K562 (cell line): ENCODE results near the gene EFHC1. TPM values are rescaled to one million over a fixed set of nuclear protein-coding genes. Genes with fewer than 3 reads are reported as not detected.

Source experiments
- ATF1 ChIP-seq, 2 experiments: fragments of 450-650 bp in 1 of 2; IDR thresholded peaks; 2 replicates each; pipeline ENCODE4 v1.6.1; 2016; ENCODE audit warnings: missing compliant biosample characterization in 1 of 2, missing genetic modification characterization in 1 of 2
- BRD9 ChIP-seq: fragments of 450-650 bp; IDR thresholded peaks from 2 replicates; pipeline ENCODE4 v1.6.1; 2018; ENCODE audit warnings: low read depth; ENCODE audit not compliant: partially characterized antibody
- BRF1 ChIP-seq: IDR thresholded peaks from 3 replicates; pipeline ENCODE4 v1.6.1; 2011; ENCODE audit warnings: borderline replicate concordance, mild to moderate bottlenecking; ENCODE audit not compliant: insufficient read length; ENCODE audit errors: extremely low read depth
- CREB5 ChIP-seq: fragments of 250-450 bp; sonication (Bioruptor Pico); IDR thresholded peaks from 2 replicates; pipeline ENCODE4 v1.5.0; 2020; ENCODE audit warnings: mild to moderate bottlenecking
- FOXA3 ChIP-seq, 2 experiments: fragments of 450-650 bp in 1 of 2; sonication (generic) in 1 of 2; formaldehyde crosslinking; IDR thresholded peaks in 1 of 2; conservative IDR thresholded peaks in 1 of 2; 2 replicates each; pipeline versions ENCODE4 v1.4.0 to v1.8.0; 2020 to 2022; ENCODE audit warnings: mild to moderate bottlenecking in 2 of 2, missing genetic modification reagents in 1 of 2
- FOXK2 ChIP-seq, 2 experiments: fragments of 450-650 bp; IDR thresholded peaks in 1 of 2; conservative IDR thresholded peaks in 1 of 2; 2 replicates each; pipeline ENCODE4 v1.6.1; 2016; ENCODE audit warnings: low read depth in 2 of 2, mild to moderate bottlenecking in 1 of 2
- MAFK ChIP-seq: IDR thresholded peaks from 2 replicates; pipeline ENCODE4 v1.6.1; 2011; ENCODE audit warnings: low read length, improper control_type of control experiment
- NCOA2 ChIP-seq, 2 experiments: fragments of 450-650 bp; IDR thresholded peaks; 2 replicates each; pipeline ENCODE4 v1.6.1; 2018; ENCODE audit warnings: mild to moderate bottlenecking in 2 of 2, moderate library complexity in 1 of 2; ENCODE audit not compliant: partially characterized antibody in 2 of 2
- NONO ChIP-seq, 2 experiments: fragments of 200-400 bp in 1 of 2; fragments of 450-650 bp in 1 of 2; formaldehyde crosslinking in 1 of 2; IDR thresholded peaks; 2 replicates each; pipeline ENCODE4 v1.6.1; 2017; ENCODE audit warnings: low read depth in 2 of 2, mild to moderate bottlenecking in 2 of 2, moderate library complexity in 2 of 2, low read length in 1 of 2
- PCBP1 ChIP-seq: fragments of 200-400 bp; formaldehyde crosslinking; IDR thresholded peaks from 2 replicates; pipeline ENCODE4 v1.6.1; 2018; ENCODE audit warnings: mild to moderate bottlenecking, low read depth, low read length; ENCODE audit not compliant: poor library complexity, severe bottlenecking
- PRDM10 ChIP-seq: fragments of 450-650 bp; IDR thresholded peaks from 2 replicates; pipeline ENCODE4 v1.6.1; 2018; ENCODE audit not compliant: partially characterized antibody
- SMAD1 ChIP-seq: fragments of 150-350 bp; IDR thresholded peaks from 2 replicates; pipeline ENCODE4 v1.6.1; 2014; ENCODE audit warnings: low read length, low read depth; ENCODE audit not compliant: partially characterized antibody
- SMAD4 ChIP-seq: fragments of 250-450 bp; sonication (Bioruptor Pico); conservative IDR thresholded peaks from 2 replicates; pipeline ENCODE4 v1.8.0; 2021; ENCODE audit warnings: inconsistent platforms, mild to moderate bottlenecking, moderate library complexity
- TAF9B ChIP-seq: fragments of 450-650 bp; IDR thresholded peaks from 2 replicates; pipeline ENCODE4 v1.6.1; 2018; ENCODE audit warnings: mild to moderate bottlenecking; ENCODE audit not compliant: partially characterized antibody
- THRA ChIP-seq: fragments of 450-650 bp; IDR thresholded peaks from 2 replicates; pipeline ENCODE4 v1.6.1; 2017; ENCODE audit warnings: mild to moderate bottlenecking, moderate library complexity
- TOE1 ChIP-seq, 2 experiments: fragments of 450-650 bp in 1 of 2; sonication (generic) in 1 of 2; formaldehyde crosslinking in 1 of 2; IDR thresholded peaks; 2 replicates each; pipeline versions ENCODE4 v1.7.1 to v1.8.0; 2016 to 2022; ENCODE audit warnings: borderline replicate concordance in 2 of 2, mild to moderate bottlenecking in 2 of 2, antibody characterized with exemption in 1 of 2, inconsistent platforms in 1 of 2, low read depth in 1 of 2, missing genetic modification reagents in 1 of 2, moderate library complexity in 1 of 2
- ZFPM2 ChIP-seq: fragments of 250-450 bp; sonication (Bioruptor Pico); IDR thresholded peaks from 2 replicates; pipeline ENCODE4 v1.5.1; 2022; ENCODE audit warnings: mild to moderate bottlenecking
- ZNF217 ChIP-seq: sonication (generic); formaldehyde crosslinking; IDR thresholded peaks from 2 replicates; pipeline ENCODE4 v1.8.0; 2022; ENCODE audit warnings: mild to moderate bottlenecking, missing genetic modification reagents
- polyA plus RNA-seq, 8 experiments: library from polyadenylated mRNA; depleted of rRNA in 4 of 8; stranded (reverse) in 5 of 8; unstranded in 3 of 8; fragments of >200 nt; fragmentation: Nextera tagmentation in 2 of 8; fragmentation: Illumina TruSeq in 1 of 8; extraction: Ambion mirVana in 2 of 8; extraction: Trizol in 1 of 8; gene quantifications; 2 replicates each; pipeline versions ENCODE4 v1.2.1 to v1.2.3, GENCODE V29; 2011 to 2014; ENCODE audit warnings: inconsistent platforms in 1 of 8, missing spikeins in 1 of 8
- total RNA-seq, 7 experiments: library from RNA; depleted of rRNA in 6 of 7; stranded (reverse); fragments of >200 nt in 6 of 7; fragmentation: Illumina TruSeq in 2 of 7; extraction: Trizol in 2 of 7; gene quantifications; 2 replicates each; pipeline versions ENCODE4 v1.2.1 to v1.2.3, GENCODE V29; 2011 to 2021; ENCODE audit warnings: low replicate concordance in 1 of 7

Gene EFHC1
- total and polyA plus RNA-seq, 9 of the 15 experiments (the other 6 are each of a cell fraction or from before 2014, with no cell fraction given), result 9.5 to 31.0 (median 14.9) TPM

GRCh38 chr6:52503851-52504781 is 84.0 kb downstream of the EFHC1 start (continued):
- no peak for TF ChIP-seq BRF1
- 0 out of 4 replicates have a peak, but pooled peaks of 1 of the 2 experiments have one; percentile 16 for TF ChIP-seq FOXA3 (CRISPR knock-in tag; conservative IDR thresholded peaks at IDR 0.05 in 1 of 2, IDR thresholded peaks at IDR 0.05 in 1 of 2)
- TF ChIP-seq NCOA2 (IDR thresholded peaks at IDR 0.05; ENCODE audit: partially characterized antibody in 2 of 2), result no peak
- no peak for TF ChIP-seq ZNF217 (CRISPR knock-in tag)
- TF ChIP-seq ATF1 (CRISPR knock-in tag; IDR thresholded peaks at IDR 0.05), result no peak
- TF ChIP-seq ATF1 (tag; IDR thresholded peaks at IDR 0.05), result peak; percentile 87
- no peak for TF ChIP-seq BRD9
- TF ChIP-seq SMAD4 (CRISPR knock-in tag), result peak; percentile 85; the same call in 1 of the 2 replicates
- TF ChIP-seq NONO (IDR thresholded peaks at IDR 0.05; ENCODE audit: low read depth in 2 of 2, low read length in 1 of 2), result 0 out of 4 replicates have a peak, but pooled peaks of 1 of the 2 experiments have one; percentile 6
- 0 out of 2 replicates have a peak, but pooled peaks have one; percentile 16 for TF ChIP-seq MAFK
- peak; percentile 81 for TF ChIP-seq TAF9B
- no peak for TF ChIP-seq FOXK2 (conservative IDR thresholded peaks at IDR 0.05 in 1 of 2, IDR thresholded peaks at IDR 0.05 in 1 of 2; ENCODE audit: low read depth in 2 of 2)
- TF ChIP-seq PCBP1, result no peak
- peak; percentile 79 for TF ChIP-seq SMAD1
- peak; percentile 48; the same call in 1 of the 2 replicates for TF ChIP-seq TOE1 (IDR thresholded peaks at IDR 0.05; ENCODE audit: borderline replicate concordance)
- TF ChIP-seq TOE1 (CRISPR knock-in tag; IDR thresholded peaks at IDR 0.05; ENCODE audit: borderline replicate concordance, low read depth), result no peak
- TF ChIP-seq PRDM10, result peak; percentile 52
- TF ChIP-seq CREB5 (CRISPR knock-in tag), result no peak
- peak; percentile 98 for TF ChIP-seq THRA
- no peak for TF ChIP-seq ZFPM2
